HG02678 (cell line): ENCODE data around the gene USP46.
A peak's percentile ranks its signal among the peaks of the same experiment; 100 is the strongest.

Experiments used
- ATAC-seq: cut with Tn5 transposase; IDR thresholded peaks from one replicate; pipeline ENCODE4 v1.9.1; 2021; ENCODE audit warnings: mild to moderate bottlenecking, moderate library complexity; ENCODE audit not compliant: unreplicated experiment

The USP46 gene, protein sequence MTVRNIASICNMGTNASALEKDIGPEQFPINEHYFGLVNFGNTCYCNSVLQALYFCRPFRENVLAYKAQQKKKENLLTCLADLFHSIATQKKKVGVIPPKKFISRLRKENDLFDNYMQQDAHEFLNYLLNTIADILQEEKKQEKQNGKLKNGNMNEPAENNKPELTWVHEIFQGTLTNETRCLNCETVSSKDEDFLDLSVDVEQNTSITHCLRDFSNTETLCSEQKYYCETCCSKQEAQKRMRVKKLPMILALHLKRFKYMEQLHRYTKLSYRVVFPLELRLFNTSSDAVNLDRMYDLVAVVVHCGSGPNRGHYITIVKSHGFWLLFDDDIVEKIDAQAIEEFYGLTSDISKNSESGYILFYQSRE

DNA sequence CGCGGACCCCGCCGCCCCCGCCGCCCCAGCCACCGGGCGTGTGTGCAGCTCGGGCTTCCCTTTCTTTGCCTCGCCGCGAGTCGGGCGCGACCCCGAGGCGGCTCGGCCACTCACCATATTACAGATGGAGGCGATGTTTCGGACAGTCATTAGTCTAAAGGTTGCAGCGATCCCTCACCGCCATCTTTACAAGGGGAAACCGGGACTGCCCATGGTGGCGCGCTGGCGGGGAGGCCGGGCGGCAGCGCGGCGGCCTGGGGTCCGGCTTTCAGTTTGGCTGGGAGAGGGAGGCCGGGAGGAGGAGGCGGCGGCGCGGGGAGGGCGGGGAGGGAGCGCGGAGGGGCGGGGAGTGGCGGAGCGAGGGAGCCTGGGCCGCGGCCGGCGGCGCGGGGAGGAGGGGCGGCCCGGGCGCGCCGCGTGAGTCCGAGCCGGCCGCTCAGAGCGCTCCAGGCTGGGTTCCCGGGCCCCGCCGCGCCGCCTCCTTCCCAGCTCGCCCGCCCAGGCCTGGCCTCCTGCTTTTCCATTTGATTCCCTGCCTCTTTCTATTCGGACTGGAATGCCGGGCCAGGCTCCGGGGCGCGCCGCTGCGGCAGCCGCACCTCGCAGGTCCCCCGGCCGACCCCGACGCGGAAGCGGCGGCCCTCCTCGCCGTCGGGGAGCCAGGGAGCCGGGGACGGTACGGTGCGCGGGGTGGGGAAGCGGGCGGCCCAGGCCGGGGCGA, at the start of gene USP46:
Gene USP46, minus strand, starts transcription at position 301 of the 721 bp plus-strand sequence. Its CDS starts 151 bp downstream, at position 150.
- ATAC-seq, result peak; percentile 87

- no peak for ATAC-seq
Observed at GRCh38 chr4:52704661-52705060, 45.6 kb upstream of the USP46 start.

- no peak for ATAC-seq
Observed at GRCh38 chr4:52704133-52704532, 45.0 kb upstream of the USP46 start.

DNA sequence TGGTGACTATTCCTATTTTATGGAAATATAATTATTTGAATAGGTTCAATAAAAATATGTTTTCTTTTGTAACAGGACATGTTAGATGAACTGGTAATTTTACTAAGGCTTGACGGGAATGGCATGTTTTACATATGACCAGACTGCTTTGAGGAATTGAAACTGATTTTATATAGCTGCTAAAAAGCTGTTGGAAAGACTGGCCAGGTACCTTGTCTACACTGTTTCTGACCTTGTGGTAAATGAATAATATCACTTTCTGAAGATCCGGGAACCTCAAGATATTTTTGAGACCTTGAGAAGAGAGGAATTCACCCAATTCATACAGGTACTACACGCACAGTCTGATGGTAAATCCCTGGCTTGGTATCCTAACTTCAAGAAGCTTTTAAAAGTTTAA, 42.1 kb upstream of the USP46 start:
- peak; percentile 93 for ATAC-seq

- no peak for ATAC-seq
Observed at GRCh38 chr4:52694936-52695335, 35.8 kb upstream of the USP46 start.

GRCh38 chr4:52693492-52693891, 34.4 kb upstream of the USP46 start:
- ATAC-seq, result no peak

DNA sequence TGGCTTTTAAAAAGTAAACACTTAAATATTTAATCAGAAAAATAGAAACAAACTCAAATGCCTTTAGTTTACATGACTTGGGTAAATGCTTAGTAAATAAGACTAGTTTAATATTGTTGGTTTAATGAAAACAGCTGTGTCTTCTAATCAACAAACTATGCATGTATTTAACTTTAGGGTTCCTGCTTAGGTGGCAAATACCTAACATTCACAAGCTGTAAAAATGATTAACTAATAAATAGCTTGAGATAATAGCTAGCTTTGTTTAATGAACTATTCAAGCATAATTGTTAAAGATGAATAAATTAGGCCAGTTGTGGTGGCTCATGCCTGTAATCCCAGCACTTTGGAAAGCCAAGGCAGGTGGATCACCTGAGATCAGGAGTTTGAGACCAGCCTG, 30.0 kb upstream of the USP46 start:
- ATAC-seq, result no peak

- no peak for ATAC-seq
Observed at GRCh38 chr4:52687696-52688095, 28.6 kb upstream of the USP46 start.

GRCh38 chr4:52685316-52685715, 26.2 kb upstream of the USP46 start:
- ATAC-seq, result no peak

DNA sequence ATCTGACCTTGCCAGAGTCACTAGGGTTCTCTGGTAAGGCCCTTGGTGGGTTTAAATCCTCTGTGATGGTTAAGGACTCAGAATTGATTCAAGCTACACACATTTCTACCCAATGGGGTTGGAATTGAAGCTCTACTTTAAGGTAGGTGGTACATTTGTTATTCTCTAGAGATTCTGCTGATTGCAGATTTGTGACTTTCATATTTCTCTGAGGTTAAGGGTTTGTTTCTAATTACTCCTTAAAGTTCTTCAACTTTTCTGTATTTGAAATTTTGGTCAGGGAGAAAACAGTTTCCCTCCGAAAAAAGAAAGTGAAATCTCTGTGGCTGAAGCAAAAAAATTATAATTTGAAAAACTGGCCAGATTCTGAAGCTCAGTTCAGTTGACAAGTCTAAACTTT, 25.8 kb upstream of the USP46 start:
- no peak for ATAC-seq

GRCh38 chr4:52680381-52680780, 21.3 kb upstream of the USP46 start:
- ATAC-seq, result no peak

- no peak for ATAC-seq
Observed at GRCh38 chr4:52676536-52676935, 17.4 kb upstream of the USP46 start.

DNA sequence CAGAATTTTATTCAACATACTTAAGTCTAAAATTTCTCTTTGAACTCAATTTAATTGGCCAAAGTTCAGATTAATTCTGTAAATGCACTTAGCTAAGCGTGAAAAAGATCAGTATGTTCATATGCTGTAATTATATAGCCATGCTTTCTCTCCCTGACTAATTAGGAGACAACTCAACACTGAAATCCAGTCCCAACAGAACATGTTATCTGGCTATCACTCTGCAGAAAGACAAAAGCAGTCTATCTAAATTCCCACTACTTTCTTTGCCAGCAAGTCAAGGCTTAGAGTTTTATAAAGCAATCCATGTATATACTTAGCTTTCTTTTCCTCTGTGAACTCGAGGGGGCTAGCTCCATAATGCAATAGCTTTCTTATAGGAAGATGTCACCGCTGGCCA, 16.0 kb upstream of the USP46 start:
- ATAC-seq, result no peak

DNA sequence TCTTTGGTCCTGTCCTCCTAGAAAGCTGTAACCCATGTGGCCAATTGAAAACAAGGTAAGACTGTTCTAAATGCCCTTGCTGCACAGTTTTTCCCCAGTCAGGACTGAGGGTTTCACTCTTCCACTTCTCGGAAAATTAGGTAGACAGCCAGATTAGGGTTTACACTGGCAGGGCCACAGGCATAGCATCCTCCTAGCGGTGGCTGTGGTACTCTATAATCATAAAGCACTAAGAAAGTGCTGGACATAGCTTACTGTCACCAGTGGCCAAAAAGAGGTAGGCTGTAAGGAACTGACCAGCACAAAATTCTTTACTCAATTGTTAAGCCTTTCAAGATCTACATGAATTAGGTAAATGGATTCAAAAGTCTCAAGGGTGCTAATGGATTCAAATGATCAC, 11.6 kb upstream of the USP46 start:
- no peak for ATAC-seq

DNA sequence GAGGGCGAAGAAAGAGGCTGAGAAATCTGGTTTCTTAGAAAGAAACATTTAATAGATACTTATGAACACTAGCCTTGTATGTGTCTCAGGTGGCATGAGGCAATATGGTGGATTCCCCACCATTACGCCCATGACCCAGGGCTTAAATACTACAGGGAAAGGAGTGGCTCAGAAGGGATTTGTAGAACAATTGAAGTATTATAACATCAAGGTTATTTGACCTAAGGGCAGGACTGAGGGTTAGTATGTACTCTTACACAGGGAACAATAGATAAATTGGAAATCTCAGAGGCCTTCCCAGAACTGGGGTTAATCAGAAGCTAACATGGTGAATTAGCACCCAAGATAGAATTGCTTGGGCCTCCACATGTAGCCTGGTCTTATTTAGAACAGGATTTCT, 11.0 kb upstream of the USP46 start:
- ATAC-seq, result no peak

DNA sequence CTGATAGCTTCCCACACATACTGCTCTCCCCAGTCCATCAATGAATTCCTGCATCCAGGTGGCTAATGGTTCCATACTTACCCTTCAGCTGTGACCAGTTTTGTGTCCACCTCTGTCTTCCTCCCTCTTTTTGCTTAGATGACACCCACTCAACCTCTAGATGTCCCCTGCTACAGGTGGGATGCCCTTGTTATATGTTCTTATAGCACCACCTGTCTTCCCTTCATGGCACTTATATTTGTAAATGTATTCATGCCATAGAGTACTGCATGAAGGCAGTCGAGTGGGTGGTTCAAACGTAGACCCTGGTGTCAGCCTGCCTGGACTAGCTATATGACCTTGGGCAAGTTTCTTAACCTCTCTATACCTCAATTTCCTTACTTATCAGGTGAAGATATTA, 6.5 kb upstream of the USP46 start:
- ATAC-seq, result peak; percentile 85

- no peak for ATAC-seq
Observed at GRCh38 chr4:52664479-52664878, 5.4 kb upstream of the USP46 start.

- no peak for ATAC-seq
Observed at GRCh38 chr4:52661966-52662690, 3.0 kb upstream of the USP46 start.

DNA sequence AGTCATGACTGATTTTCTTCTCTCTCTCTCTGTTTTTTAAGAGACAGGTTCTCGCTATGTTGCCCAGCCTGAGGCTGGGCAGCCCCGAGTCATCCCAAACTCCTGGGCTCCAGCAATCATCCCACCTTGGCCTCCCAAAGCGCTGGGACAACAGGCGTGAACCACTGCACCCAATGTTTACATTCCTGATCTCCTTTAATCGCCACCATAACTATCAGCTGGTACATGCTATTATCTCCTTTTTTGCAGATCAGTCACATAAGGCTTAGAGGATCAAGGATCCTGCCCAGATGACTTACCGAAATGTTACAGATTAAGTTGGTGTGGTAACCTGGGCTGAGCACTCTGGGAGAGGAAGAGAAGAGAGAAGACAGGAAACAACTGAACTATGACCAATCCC, 1.5 kb upstream of the USP46 start:
- no peak for ATAC-seq

DNA sequence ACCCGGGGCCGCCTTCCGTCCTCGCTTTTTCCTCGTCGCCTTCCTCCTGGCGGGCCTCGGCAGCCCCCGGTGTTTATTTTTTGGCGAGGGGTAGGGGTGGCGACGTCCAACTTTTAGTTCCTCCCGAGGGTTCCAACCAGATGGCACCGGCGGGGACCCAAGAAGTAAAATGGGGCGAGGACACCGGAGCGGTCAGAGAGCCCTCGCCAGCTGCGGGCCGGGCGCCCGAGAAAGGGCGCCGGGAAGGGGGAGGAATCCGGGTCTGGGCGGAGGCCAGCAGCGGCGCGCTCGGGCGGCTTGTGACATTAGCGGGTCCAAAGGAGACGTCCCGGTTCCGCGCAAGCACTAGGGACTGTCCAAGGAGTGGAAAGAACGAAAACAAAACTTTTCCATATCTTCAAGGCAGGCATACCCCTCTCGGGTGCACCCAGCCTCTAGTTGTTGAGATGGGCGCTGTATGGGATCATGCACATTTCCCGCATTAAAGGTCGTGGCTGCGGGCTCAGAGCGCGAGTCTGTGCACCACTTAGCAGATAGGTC, 691 bp upstream of the USP46 start:
- peak; percentile 29 for ATAC-seq

- ATAC-seq, result peak; percentile 22
Observed at GRCh38 chr4:52658641-52659000, 480 bp downstream of the USP46 start.
